IMR-90 (cell line): Measurements from ENCODE around the gene CDC45. TPM values are rescaled to one million over a fixed set of nuclear protein-coding genes. Genes with fewer than 3 reads are reported as not detected.

ENCODE experiments used
- ATAC-seq: fragments of 200-7000 bp; cut with Tn5 transposase; 2 replicates; pipeline ENCODE4 v1.9.1; 2020; ENCODE audit warnings: low read depth, mild to moderate bottlenecking, moderate library complexity
- BruUV-seq: library from RNA; stranded (reverse); fragments of 400-500 nt; replicated peaks from 2 replicates; lab custom pipeline; 2021; lab: Mats Ljungman, UMichigan
- CTCF ChIA-PET: fragments of 300-600 bp; formaldehyde crosslinking; extraction: SDS; loops from one replicate; lab custom pipeline; 2021; ENCODE audit warnings: antibody characterized with exemption; lab: Yijun Ruan, JAX
- POLR2A ChIA-PET: fragments of 300-600 bp; sonication (Branson Sonifier 250); formaldehyde crosslinking; loops from one replicate; lab custom pipeline; 2022; ENCODE audit warnings: antibody characterized with exemption; ENCODE audit not compliant: unreplicated experiment; lab: Charles Lee
- DNase-seq: peaks from one replicate; pipeline ENCODE4 v3.0.0; 2013
- H2AFZ ChIP-seq: replicated peaks from 2 replicates; pipeline ENCODE3; 2013; ENCODE audit warnings: low read length, mild to moderate bottlenecking; ENCODE audit not compliant: poor library complexity
- H2AK5ac ChIP-seq: 2 replicates; pipeline ENCODE4 v1.6.1; 2013; ENCODE audit warnings: low read depth, low read length, inconsistent platforms
- H2AK9ac ChIP-seq: replicated peaks from 2 replicates; pipeline ENCODE3; 2013; ENCODE audit warnings: mild to moderate bottlenecking, low read depth, low read length, moderate library complexity; ENCODE audit not compliant: poor library complexity
- H2BK120ac ChIP-seq: 2 replicates; pipeline ENCODE4 v1.6.1; 2013; ENCODE audit warnings: low read depth, low read length, inconsistent platforms
- H2BK15ac ChIP-seq: 3 replicates; pipeline ENCODE4 v1.6.1; 2013; ENCODE audit warnings: low read depth, low read length, inconsistent platforms
- H2BK20ac ChIP-seq: 2 replicates; pipeline ENCODE4 v1.6.1; 2013; ENCODE audit warnings: low read depth, mild to moderate bottlenecking, inconsistent platforms, low read length, moderate library complexity
- H2BK5ac ChIP-seq: 2 replicates; pipeline ENCODE4 v1.6.1; 2013; ENCODE audit warnings: mild to moderate bottlenecking, low read depth, low read length, inconsistent platforms; ENCODE audit not compliant: poor library complexity, severe bottlenecking
- H3K14ac ChIP-seq: replicated peaks from 2 replicates; pipeline ENCODE4 v1.6.1; 2013; ENCODE audit warnings: low read depth, low read length, inconsistent platforms
- H3K18ac ChIP-seq: 2 replicates; pipeline ENCODE4 v1.6.1; 2013; ENCODE audit warnings: low read depth, low read length, control low read depth
- H3K23ac ChIP-seq: 2 replicates; pipeline ENCODE4 v1.6.1; 2013; ENCODE audit warnings: low read depth, low read length, inconsistent platforms
- H3K27ac ChIP-seq: 2 replicates; pipeline ENCODE4 v1.5.1; 2013; ENCODE audit warnings: mild to moderate bottlenecking, control low read depth, low read length; ENCODE audit not compliant: insufficient read depth
- H3K27me3 ChIP-seq: 2 replicates; pipeline ENCODE4 v1.6.1; 2013; ENCODE audit warnings: low read length; ENCODE audit not compliant: control insufficient read depth, insufficient read depth
- H3K36me3 ChIP-seq: 2 replicates; pipeline ENCODE4 v1.6.1; 2013; ENCODE audit warnings: low read length, mixed read lengths; ENCODE audit not compliant: control insufficient read depth, insufficient read depth
- H3K4ac ChIP-seq: 2 replicates; pipeline ENCODE4 v1.6.1; 2013; ENCODE audit warnings: low read depth, low read length, inconsistent platforms
- H3K4me1 ChIP-seq: 2 replicates; pipeline ENCODE4 v1.6.1; 2013; ENCODE audit warnings: low read length, mixed read lengths; ENCODE audit not compliant: control insufficient read depth, insufficient read depth
- H3K4me2 ChIP-seq: 2 replicates; pipeline ENCODE4 v1.6.1; 2013; ENCODE audit warnings: low read depth, mild to moderate bottlenecking, control low read depth, low read length, moderate library complexity
- H3K4me3 ChIP-seq: 2 replicates; pipeline ENCODE4 v1.5.1; 2013; ENCODE audit warnings: low read depth, mild to moderate bottlenecking, control low read depth, low read length, moderate library complexity; ENCODE audit not compliant: insufficient read depth
- H3K56ac ChIP-seq: 2 replicates; pipeline ENCODE4 v1.6.1; 2013; ENCODE audit warnings: low read length, inconsistent platforms; ENCODE audit not compliant: insufficient read depth; ENCODE audit errors: extremely low read depth
- H3K79me1 ChIP-seq, 2 experiments: 2 replicates each; pipeline ENCODE4 v1.6.1; 2013; ENCODE audit warnings: low read length in 2 of 2, inconsistent platforms in 1 of 2, low read depth in 1 of 2
- H3K9ac ChIP-seq: 2 replicates; pipeline ENCODE4 v1.6.1; 2013; ENCODE audit warnings: low read depth, low read length, control low read depth
- H3K9me1 ChIP-seq: 2 replicates; pipeline ENCODE4 v1.6.1; 2013; ENCODE audit warnings: low read length, inconsistent platforms; ENCODE audit not compliant: insufficient read depth
- H3K9me3 ChIP-seq: 2 replicates; pipeline ENCODE4 v1.6.1; 2013; ENCODE audit warnings: low read length; ENCODE audit not compliant: control insufficient read depth, insufficient read depth
- H4K20me1 ChIP-seq: 2 replicates; pipeline ENCODE4 v1.6.1; 2013; ENCODE audit warnings: low read length, inconsistent platforms; ENCODE audit not compliant: insufficient read depth
- H4K5ac ChIP-seq: 2 replicates; pipeline ENCODE4 v1.6.1; 2013; ENCODE audit warnings: mild to moderate bottlenecking, low read depth, low read length, control low read depth
- H4K8ac ChIP-seq, 2 experiments: 2 replicates each; pipeline ENCODE4 v1.6.1; 2013; ENCODE audit warnings: low read depth in 2 of 2, low read length in 2 of 2, control low read depth in 1 of 2, inconsistent platforms in 1 of 2
- H4K91ac ChIP-seq: 2 replicates; pipeline ENCODE4 v1.6.1; 2013; ENCODE audit warnings: low read depth, low read length, inconsistent platforms; ENCODE audit not compliant: insufficient read depth
- MAFK ChIP-seq: IDR thresholded peaks from 2 replicates; pipeline ENCODE4 v1.6.1; 2012; ENCODE audit warnings: low read depth, low read length, improper control_type of control experiment
- MAZ ChIP-seq: IDR thresholded peaks from 2 replicates; pipeline ENCODE4 v1.6.1; 2012; ENCODE audit warnings: low read depth, mild to moderate bottlenecking, low read length, improper control_type of control experiment, moderate library complexity, borderline replicate concordance
- WGBS, 2 experiments: methylation state at CpG; one replicate each; pipeline versions ENCODE4 v1.1.5 to v1.1.7; 2013; ENCODE audit warnings: missing lambda C conversion rate in 2 of 2; ENCODE audit not compliant: insufficient read length in 1 of 2; ENCODE audit errors: extremely low coverage in 2 of 2; 5-methylcytosine and 5-hydroxymethylcytosine counted together
- dilution Hi-C: fragments of 300-500 bp; cut with HindIII; formaldehyde crosslinking; loops from one replicate; pipeline ENCODE4 v1.14.3; 2018; ENCODE audit warnings: low sequenced_read_pairs; ENCODE audit not compliant: unreplicated experiment
- in situ Hi-C: fragments of 300-500 bp; cut with MboI; formaldehyde crosslinking; loops from 3 replicates; pipeline ENCODE4 v1.14.3; 2019; ENCODE audit warnings: low sequenced_read_pairs, inconsistent platforms, mixed read lengths
- intact Hi-C: fragments of 100-400 bp; cut with micrococcal nuclease; formaldehyde crosslinking; loops from 2 replicates; pipeline ENCODE4 v1.10.0; 2022
- polyA plus RNA-seq, 3 experiments: library from polyadenylated mRNA; depleted of rRNA; stranded (reverse); fragments of >200 nt; gene quantifications; 2 replicates each; pipeline ENCODE4 v1.2.3, GENCODE V29; 2012; ENCODE audit warnings: low replicate concordance in 1 of 3
- total RNA-seq: library from RNA; depleted of rRNA; stranded (reverse); fragments of >200 nt; gene quantifications from 2 replicates; pipeline ENCODE4 v1.2.3, GENCODE V29; 2012
- TF ChIP-seq, protein P1 (sequence below): conservative IDR thresholded peaks from 2 replicates; pipeline ENCODE4 v1.5.1; 2012; ENCODE audit warnings: mild to moderate bottlenecking, low read depth, low read length, improper control_type of control experiment

The CDC45 gene
- total and polyA plus RNA-seq, 2 of the 4 experiments (the other 2 are of a cell fraction): 22.7 to 44.6 TPM

DNA sequence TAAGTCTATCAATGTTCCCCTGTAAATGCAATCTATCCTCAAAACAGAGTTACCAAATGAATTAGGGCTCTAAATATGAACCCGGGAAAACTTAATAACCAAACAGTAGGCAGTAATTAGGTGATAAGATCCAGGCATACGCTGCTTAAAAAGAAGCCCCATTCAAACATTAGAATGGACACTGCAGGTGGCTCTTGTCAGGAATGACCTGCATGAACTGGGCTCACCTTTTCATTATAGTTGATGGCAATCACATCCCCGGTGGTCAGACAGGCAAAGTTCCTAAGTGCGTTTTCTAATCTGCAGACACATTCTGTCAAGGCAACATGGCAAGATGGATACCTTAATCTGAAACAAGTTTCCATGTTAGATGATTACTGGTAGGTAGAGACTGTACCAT, 14.7 kb upstream of the CDC45 start:
- H2AFZ ChIP-seq: no peak overlapping the region
- no peak overlapping the region for H3K23ac ChIP-seq
- intact Hi-C loops: no loop called here
- no peak overlapping the region for H3K27ac ChIP-seq
- H4K91ac ChIP-seq: no peak overlapping the region
- peaks cover 14% of the 10 kb centered on the region for H3K9me1 ChIP-seq
- dilution Hi-C loops: no loop called here
- H3K36me3 ChIP-seq: peaks cover 55% of the 10 kb centered on the region
- H3K4me2 ChIP-seq: no peak overlapping the region
- H3K56ac ChIP-seq: no peak overlapping the region
- ChIA-PET CTCF (interaction anchor here (1.5 kb wide), 1 partner anchor 9 kb away, joined by 4 read pairs; no protein-coding TSS in a partner anchor), POLR2A (interaction anchor here (0.7 kb wide), 1 partner anchor 9 kb away, joined by 3 read pairs; no protein-coding TSS in a partner anchor)
- H3K79me1 ChIP-seq: peaks cover 9 to 38% of the 10 kb centered on the region in 2 experiments
- no peaks in the 10 kb centered on the region for H3K27me3 ChIP-seq
- in situ Hi-C loops: no loop called here
- H3K4ac ChIP-seq: no peak overlapping the region
- no TSS peak for BruUV-seq
- WGBS, 2 experiments: 33% methylated on average over 1 of the region's 4 CpGs; no CpG with 5 or more reads in 1 of the 2 experiments
- H3K14ac ChIP-seq: no peak overlapping the region
- H2AK9ac ChIP-seq: no peak overlapping the region
- no peak overlapping the region for H4K8ac ChIP-seq
- H2BK5ac ChIP-seq: no peak overlapping the region
- no peak for DNase-seq
- H3K4me1 ChIP-seq: peaks cover 8% of the 10 kb centered on the region; the same call in 1 of the 2 replicates
- no peaks in the 10 kb centered on the region for H3K9me3 ChIP-seq
- no peak for TF ChIP-seq MAZ
- TF ChIP-seq, protein P1, sequence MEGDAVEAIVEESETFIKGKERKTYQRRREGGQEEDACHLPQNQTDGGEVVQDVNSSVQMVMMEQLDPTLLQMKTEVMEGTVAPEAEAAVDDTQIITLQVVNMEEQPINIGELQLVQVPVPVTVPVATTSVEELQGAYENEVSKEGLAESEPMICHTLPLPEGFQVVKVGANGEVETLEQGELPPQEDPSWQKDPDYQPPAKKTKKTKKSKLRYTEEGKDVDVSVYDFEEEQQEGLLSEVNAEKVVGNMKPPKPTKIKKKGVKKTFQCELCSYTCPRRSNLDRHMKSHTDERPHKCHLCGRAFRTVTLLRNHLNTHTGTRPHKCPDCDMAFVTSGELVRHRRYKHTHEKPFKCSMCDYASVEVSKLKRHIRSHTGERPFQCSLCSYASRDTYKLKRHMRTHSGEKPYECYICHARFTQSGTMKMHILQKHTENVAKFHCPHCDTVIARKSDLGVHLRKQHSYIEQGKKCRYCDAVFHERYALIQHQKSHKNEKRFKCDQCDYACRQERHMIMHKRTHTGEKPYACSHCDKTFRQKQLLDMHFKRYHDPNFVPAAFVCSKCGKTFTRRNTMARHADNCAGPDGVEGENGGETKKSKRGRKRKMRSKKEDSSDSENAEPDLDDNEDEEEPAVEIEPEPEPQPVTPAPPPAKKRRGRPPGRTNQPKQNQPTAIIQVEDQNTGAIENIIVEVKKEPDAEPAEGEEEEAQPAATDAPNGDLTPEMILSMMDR: no peak
- no peak for TF ChIP-seq MAFK
- H2AK5ac ChIP-seq: no peak overlapping the region
- H3K9ac ChIP-seq: no peak overlapping the region
- no peak overlapping the region for H2BK20ac ChIP-seq
- no peak for ATAC-seq
- no peak overlapping the region for H3K18ac ChIP-seq
- no peak overlapping the region for H3K4me3 ChIP-seq
- no peak overlapping the region for H2BK120ac ChIP-seq
- H4K20me1 ChIP-seq: peaks cover 28% of the 10 kb centered on the region
- H2BK15ac ChIP-seq: no peak overlapping the region
- no peak overlapping the region for H4K5ac ChIP-seq
